ENCODE measurements around the gene MRAS.
A peak's percentile ranks its signal among the peaks of the same experiment; 100 is the strongest.

MRAS gene

DNA sequence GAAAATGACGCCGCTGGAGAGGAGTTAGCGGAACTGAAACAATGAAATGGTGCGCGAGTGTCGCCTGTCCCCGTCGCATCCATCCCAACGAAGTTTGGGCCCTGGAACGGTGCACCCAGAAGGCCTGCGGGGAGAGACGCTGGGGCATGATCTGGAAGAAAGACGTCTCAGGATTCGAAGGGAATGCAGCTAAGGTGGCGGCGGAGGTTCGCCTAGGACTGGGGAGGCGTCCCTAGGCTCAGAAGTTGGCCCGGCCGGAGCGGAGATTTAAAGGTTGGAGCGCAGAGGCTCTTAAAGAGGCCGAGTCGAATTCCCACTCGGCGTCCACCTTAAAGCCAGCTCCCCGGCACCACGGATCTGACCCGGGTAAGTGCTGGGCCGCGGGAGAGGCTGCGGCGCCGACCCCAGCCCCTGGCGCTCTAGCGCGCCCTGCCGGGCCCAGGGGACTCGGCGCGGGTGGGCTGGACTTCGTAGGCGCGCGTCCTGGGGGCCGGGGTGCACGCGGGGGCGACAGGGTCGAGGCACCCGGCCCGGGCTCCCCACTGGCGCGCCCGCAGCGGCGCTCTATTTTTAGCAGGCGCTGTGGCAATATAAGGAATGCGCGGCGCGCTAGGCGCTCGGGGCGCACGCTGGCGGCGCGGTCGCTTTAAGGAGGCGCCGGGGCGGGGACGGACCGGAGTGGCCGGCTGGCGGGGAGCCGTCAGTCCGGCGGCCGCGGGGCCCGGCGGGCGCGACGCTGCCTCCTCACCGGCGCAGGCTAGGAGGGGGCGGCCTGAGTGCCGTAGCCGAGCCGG lies at the start of gene MRAS:
TSS of gene MRAS (plus strand) at position 620 of the 794 bp plus-strand sequence. CDS start 24,305 bp downstream, outside the sequence.
- no peak for DNase-seq (ENCODE audit: low read depth in 2 of 2, low spot score in 1 of 2)

DNA sequence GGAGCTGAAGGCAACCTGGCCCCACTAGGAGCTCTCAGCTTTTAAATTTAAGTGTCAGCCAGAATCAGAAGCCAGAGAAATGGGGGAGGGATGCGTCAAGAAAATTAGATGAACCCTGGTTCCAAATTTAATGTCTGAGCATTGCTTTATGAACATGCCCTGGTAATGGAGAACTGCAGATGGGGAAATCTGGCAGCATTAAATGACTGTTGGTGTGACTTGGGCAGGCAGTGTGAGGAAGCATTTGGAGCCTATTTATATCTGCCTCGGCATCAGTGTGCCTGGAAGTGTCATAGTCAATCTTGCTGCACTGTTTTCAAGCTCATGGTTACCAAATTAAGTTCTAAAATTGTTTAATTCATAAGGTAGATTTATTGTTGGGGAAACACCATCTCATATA lies 47.7 kb upstream of the MRAS start:
- DNase-seq (ENCODE audit: low read depth in 2 of 2, low spot score in 1 of 2), result no peak

DNA sequence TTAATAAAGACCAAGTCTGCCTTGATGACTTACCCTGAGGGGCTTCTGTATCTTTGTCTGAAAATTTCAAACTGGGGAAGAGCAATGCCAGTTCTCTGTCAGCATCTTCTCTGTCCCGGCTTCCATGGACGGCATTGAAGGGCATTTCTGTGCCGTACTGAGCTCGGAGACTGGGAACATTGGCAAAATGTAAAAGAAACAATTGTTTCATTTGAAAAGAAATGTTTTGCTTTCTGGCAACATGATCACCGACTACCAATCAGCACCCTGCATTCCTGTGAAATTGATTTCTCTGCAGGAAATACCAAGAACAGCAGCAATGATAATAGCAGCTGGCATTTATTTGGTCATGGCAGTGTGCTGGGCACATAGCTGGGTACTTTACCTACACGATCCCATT lies 44.9 kb upstream of the MRAS start:
- no peak for DNase-seq (ENCODE audit: low read depth in 2 of 2, low spot score in 1 of 2)

DNA sequence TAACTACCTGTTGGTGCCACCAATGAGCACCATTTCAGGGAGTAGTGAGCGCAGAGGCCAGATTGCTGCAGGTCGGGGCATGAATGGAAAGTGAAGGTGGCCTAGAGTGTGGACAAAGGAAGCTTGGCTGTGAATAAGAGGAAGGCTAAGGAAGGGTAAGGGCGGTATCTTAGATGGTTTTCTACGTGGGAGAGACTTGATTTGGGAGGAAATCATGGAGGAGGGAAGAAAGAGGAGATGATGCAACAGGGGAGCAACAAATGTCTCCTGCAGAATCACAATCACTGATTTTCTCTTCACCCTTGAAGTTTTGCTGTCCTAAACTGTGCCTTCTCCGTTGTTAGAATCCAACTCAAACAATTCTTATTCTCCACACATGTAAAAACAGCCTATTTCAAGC lies 40.5 kb upstream of the MRAS start:
- DNase-seq (ENCODE audit: low read depth in 2 of 2, low spot score in 1 of 2), result no peak

DNA sequence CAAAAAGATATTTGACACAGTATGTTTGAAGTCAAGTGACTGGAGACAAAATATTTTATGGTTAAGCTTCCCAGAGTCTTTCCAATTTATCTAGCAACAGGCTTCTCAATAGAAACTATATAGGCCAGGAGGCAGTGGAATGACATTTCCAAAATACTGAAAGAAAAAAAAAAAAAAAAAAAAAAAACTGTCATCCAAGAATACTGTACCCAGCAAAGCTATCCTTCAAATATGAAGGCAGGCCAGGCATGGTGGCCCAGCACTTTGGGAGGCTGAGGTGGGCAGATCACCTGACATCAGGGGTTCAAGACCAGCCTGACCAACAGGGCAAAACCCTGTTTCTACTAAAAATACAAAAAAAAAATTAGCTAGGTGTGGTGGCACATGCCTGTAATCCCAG lies 39.6 kb upstream of the MRAS start:
- DNase-seq (ENCODE audit: low read depth in 2 of 2, low spot score in 1 of 2), result no peak

DNA sequence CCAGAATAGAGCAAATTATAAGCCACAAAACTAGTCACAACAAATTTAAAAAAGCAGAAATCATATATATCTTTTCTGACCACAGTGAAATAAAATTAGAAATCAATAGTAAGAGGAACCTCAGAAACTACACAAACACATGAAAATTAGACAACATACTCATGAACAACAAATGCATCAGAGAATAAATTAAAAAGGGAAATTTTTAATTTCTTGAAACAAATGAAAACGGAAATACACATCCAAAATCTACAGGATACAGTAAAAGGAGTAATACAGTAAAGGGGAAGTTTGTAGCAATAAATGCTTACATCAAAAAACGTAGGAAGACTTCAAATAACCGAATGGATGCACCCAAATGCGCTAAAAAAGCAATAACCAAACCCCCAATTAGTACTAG lies 37.9 kb upstream of the MRAS start:
- DNase-seq (ENCODE audit: low read depth in 2 of 2, low spot score in 1 of 2), result no peak

DNA sequence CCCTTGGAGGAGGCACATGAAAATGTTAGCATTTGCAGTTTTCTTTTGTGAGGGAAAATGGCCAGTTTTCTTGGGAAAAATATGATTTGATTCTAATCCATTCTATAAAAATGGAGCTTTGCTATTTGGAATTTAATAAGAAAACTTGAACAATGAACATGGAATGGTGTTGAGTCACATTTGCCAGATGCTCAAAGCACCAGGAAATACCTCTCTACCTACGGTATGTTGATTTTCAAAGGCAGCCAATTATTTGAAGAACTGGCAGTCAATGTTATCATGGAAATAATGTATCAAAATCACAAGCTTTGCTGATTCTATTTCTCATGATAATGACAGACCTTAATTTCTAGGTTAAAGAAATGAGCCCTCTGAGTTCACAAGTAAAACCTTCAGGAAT lies 33.6 kb upstream of the MRAS start:
- no peak for DNase-seq (ENCODE audit: low read depth in 2 of 2, low spot score in 1 of 2)

DNA sequence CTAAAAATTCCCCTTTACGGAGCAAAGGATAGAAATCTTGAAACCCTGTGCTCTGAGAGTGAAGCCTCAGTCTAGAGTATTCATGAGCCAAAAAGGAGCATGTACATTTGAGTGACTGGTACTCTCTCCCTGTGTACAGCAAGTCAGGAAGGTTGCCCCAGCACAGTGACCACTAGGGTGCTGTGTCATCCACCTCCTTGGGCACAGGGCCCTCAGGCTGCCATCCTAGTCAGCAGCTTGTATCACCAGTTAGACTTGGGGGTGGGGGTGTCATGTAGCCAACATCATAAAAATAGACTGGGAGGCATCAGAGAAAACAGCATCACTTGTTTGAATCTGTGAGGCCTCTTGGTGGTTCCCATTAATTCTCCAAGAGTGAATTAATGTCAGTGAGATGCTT lies 30.7 kb upstream of the MRAS start:
- no peak for DNase-seq (ENCODE audit: low read depth in 2 of 2, low spot score in 1 of 2)

DNA sequence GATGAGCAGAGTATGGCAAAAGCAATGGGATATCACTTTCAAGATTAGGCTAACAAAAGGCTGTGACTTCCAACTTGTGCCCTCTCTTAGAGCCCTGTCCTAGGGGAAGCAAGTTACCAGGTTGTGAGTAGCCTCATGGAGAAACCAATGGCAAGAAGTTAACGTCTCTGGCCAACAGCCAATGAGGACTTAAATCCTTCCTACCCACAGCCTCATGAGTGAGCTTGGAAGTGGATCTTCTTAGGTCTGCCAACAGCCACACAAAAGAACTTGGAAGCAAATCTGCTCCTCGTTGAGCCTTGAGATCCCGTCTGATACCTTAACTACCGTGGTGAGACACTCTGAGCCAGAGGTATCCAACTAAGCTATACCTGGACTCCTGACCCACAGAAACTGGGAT lies 24.4 kb upstream of the MRAS start:
- DNase-seq (ENCODE audit: low read depth in 2 of 2, low spot score in 1 of 2), result no peak

DNA sequence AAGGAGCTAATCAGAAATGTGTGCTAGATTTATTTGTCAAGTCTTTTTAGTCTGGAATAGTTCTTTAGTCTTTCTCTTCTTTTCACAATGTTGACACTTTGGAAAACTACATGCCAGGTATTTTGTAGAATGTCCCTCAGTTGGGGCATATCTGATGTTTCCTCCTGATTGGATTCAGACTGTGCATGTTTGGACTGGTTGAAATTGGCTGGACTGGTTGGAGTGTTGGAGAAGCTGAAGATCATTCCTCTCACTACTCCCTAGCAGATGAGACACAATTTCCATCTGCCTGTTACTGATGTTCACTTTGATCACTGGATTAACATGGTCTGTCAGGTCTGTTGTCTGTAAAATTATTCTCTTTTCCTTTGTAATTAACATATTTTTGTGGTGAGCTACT lies 22.4 kb upstream of the MRAS start:
- no peak for DNase-seq (ENCODE audit: low read depth in 2 of 2, low spot score in 1 of 2)

DNA sequence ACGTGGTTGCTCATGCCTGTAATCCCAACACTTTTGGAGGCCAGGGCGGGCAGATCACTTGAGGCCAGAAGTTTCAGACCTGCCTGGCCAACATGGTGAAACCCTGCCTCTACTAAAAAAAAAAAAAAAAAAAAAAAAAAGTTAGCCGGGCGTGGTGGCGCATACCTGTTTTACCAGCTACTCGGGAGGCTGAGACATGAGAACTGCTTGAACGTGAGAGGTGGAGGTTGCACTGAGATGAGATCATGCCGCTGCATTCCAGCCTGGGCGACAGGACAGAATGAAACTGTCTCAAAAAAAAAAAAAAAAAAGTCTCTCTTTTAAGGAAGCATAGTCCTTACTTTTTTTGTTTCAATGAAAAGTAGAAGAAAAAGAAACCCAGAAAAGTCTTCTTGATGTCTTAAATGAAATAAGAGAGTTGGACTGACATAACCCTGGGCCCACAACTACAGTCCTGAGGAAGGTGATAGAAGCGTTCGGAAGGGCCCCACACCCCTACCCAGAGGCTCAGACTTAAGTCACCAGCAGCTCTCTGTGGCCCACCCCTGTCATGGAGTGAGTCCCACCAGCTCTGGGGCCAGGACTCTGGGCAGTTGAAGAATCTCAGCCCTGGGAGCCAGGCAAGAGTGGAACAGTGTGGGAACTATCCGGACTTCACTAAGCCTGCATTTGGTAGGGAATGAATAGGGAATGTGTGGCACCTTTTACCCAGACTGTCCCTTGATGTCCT lies 21.3 kb upstream of the MRAS start:
- DNase-seq (ENCODE audit: low read depth in 2 of 2, low spot score in 1 of 2), result no peak

DNA sequence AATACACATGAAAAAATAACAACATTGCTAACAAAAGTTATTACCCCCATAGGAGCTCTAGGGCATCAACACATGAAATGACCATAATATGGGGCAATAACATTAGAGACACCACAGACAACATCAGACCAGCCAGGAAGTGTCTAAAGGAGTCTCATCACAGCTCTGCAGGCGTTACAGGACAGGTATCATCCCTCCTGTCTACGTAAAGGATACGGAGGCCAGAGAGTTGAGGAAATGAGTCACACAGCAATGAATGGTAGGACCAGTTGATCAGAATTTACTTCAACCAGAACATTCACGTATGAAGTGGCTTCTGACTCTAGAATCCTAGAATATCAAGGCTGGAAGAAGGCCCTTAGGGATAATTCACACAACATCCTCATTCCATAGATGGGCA lies 20.5 kb upstream of the MRAS start:
- DNase-seq (ENCODE audit: low read depth in 2 of 2, low spot score in 1 of 2), result no peak

DNA sequence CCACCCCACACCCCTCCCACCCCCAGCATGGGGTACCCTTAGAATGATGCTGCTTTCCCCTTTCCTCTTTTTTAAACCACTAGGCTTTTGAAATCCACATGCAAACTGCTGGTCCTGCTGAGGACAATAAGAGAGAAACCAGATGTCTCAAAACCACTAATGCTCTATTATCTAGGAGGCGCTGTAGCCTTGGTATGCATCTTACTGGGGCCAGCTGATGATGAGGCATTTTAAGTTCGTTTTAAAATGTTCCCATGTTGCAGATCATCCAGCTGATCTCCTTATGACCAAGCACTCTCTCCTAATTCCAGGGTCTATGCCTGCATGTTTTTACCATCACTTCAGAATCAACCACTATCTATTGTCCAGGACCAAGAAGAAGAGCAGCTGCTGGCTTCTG lies 20.0 kb upstream of the MRAS start:
- no peak for DNase-seq (ENCODE audit: low read depth in 2 of 2, low spot score in 1 of 2)

DNA sequence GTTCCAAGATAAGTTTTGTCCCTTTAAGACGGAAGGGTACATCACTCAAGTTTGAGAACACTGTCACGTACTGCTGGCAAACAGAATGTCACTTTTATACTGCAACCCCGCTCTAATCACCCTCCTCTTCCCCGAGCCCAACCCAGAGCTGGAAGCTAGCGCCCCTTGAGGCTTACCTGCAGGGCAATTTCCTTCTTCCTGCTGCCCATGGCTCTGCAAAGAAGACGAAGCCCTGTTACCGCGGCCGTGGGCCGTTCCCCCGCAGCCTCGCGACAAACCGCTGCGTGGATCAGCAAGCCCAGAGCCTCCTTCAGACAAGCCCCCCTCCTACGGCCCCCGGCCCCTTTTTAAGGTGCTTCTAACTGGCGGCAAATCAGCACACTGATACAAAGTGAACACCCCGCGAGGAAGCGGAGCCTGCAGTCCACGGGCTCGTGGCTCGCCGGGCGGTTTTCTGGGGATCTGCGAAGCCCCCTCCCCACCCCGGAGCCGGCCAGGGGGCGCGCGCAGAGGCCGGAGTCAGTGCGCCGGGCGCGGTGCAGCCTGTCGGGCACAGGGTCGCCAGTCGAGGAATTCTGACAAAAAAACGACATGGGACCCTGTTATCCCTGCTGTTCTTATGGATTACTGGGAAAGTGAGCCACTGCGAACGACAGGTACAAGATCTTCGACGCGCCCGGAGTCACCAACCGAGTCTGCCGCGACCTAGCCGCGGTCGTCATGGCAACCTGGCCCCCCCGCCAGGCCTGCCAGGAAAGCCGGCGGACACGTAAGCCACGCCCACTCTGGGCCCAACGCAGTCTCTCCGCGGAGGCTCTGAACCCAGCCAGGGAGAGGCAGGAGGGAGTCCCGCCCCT lies 19.0 kb upstream of the MRAS start, which contains the start of gene NME9:
TSS of gene NME9 (minus strand) at position 725 of the 857 bp plus-strand sequence. CDS start at position 209, 516 bp downstream.
- peak; percentile 62 to 80 for DNase-seq (ENCODE audit: low read depth in 2 of 2, low spot score in 1 of 2)

DNA sequence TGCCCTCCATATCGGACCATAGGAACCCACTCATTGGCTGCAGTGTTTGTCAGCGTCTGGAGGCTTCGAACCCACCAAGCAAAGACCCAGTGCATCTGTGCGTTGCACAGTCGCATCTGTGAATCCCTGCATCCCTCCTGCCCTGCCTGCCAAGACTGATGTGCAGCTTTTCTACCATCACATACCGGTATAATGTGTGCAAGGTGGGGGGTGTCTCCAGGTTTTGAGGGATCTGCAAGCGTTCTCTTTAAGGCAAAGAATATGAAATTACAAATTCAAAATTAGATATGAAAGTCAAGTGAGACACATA lies 18.4 kb upstream of the MRAS start:
- DNase-seq (ENCODE audit: low read depth in 2 of 2, low spot score in 1 of 2), result no peak

DNA sequence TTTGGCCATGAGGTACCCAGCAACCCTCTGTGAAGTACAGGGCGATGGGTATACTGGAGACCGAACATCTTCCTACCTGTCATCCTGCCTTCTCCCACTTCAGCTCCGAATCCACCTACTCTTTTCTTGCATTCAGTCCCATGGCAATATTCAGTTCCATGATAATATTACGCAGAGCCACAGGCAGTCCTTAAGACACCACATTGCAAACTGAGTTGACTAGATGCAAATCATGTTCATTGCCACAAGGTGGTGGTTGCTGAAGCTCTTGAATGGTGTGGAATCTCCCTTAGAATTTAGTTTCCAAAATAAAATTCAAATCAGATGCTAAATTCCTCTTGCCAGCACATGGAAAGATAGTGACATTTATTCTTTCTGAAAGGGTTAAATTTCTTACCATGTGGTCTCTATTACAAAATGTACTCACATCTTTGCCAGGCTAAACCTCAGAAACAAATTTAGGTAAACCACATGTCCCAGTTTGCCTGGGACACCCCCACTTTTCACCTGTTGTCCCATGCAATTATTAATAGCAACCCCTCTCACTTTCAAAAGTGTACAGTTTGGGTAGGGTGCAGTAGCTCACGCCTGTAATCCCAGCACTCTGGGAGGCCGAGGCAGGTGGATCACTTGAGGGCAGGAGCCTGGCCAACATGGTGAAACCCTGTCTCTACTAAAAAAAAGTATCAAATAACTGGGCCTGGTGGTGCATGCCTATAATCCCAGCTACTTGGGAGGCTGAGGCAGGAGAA lies 17.1 kb upstream of the MRAS start:
- no peak for DNase-seq (ENCODE audit: low read depth in 2 of 2, low spot score in 1 of 2)

DNA sequence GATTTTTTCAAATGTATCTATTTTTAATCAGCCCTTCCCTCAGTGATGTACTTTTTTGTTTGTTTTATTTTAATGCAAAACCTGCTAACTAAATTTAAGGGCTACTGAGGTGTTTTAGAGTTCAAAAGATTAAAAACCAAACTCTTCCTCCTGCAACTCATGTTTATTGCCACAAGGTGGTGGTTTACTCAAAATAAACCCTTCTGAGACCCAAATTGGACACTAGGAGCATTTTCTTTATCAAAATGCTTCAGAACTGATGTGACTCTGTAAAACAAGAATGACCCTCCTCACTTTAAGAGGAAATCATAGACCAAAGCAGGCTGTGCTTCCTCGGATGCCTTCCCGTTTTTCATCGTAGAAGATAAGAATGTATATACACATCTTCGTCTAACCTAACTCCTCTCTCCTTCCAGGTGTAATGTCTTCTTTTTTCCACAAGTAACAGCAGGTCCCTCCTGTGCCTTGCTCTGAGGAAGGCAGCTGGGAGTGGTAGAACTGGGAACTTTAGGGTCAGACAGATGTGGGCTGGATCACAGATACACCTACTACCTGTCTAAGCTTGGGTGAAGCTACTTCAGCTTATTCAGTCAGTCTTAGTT lies 15.8 kb upstream of the MRAS start:
- no peak for DNase-seq (ENCODE audit: low read depth in 2 of 2, low spot score in 1 of 2)

DNA sequence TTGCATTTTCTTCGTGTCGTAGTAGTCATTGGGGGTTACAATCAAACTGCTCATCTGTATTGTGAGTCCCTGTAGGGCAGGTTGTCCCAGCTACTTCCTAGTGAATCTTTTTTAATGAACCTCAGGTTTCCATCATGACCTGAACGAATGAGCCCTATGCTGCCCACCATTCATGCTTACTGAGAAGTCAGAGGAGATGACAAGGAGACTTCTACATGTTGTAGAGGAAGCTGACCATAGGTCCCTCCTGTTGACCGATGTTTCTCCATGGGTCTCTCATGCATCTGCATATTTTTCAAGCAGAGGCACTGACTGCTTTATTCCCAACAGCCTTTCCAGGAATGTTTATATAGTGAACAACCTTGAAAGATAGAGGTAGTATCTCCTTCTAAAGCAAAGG lies 13.8 kb upstream of the MRAS start:
- no peak for DNase-seq (ENCODE audit: low read depth in 2 of 2, low spot score in 1 of 2)

DNA sequence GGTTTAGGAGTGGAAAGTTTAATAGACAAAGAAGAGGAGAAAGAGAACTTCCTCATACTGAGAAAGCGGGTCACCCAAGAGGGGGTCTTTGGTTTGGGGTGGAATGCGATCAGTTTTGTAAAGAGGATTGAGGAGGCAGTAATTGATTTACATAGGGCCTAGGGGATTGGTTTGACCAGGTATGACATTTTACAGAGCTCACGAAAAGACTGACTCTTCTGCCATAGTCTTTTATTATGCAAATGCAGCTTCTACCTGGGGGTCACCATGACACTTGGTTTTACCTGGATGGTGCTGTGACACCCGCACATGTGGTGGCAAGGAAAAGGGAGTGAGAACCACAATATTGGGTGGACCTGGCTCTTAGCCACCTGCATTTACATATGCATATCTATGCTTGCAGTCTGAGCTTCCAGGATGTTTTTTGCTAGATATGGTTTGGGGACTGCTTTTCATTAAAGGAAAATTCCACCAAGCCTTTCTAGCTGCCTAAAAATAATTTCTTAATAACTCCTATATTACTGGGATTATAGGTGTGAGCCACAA lies 11.9 kb upstream of the MRAS start:
- no peak for DNase-seq (ENCODE audit: low read depth in 2 of 2, low spot score in 1 of 2)

DNA sequence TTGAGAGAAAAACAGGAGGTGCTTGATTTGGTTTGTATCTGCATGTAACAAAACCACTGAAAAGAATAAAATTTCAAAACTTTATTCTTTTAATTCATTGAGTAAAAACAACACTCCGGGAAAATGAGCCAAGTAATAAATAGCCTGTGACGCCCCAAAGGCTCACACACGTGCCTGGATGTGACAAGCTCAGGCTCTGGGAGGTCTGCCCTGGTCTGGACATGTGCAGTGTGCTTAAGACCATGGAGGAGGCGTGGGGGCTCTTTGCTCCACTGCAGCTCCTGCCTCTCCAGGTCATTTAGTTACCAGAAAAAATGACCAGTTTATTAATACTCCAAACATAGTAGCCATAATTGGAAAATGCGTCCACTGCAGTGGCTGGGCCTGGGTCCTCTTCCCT lies 10.1 kb upstream of the MRAS start:
- no peak for DNase-seq (ENCODE audit: low read depth in 2 of 2, low spot score in 1 of 2)

Data from stimulated activated CD8-positive, alpha-beta memory T cell treated with anti-CD3 and anti-CD28 coated beads, Interleukin-4, amount 100 ng/mL, for 4 hours (primary cell).